Stimulated activated CD8-positive, alpha-beta memory T cell treated with anti-CD3 and anti-CD28 coated beads, Interleukin-4, amount 100 ng/mL, for 1 hour (primary cell): ENCODE results near the gene RHBDD1.

Experiments
- DNase-seq, 2 donors: peaks; one replicate each; pipeline ENCODE4 v3.0.0-alpha.2; 2020; ENCODE audit warnings: low read depth in 2 of 2, low spot score in 1 of 2

RHBDD1 gene

DNA sequence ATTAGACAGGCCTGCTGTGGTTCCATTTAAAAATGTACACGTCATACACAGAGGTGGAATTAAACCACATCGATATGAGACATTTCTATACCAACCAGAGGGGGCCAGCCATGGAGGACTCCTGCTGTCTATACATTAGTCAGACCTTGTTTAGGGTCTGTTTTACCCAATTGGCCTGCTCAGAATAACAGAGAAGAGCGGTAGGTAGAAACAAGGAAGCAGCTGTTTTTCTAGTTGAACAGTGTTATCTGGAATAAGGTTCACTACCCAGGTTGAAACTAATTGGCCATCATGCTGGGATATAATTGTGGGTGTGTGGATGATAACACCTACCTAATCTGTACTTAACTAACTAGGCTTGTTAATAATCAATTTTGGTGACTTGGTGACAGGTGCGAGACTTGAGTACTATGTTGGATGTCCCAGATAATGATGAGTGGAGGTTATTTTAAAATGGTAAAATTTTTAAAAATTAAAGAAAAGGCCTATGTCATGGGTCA is 47.5 kb downstream of the RHBDD1 start:
- DNase-seq = no peak

DNA sequence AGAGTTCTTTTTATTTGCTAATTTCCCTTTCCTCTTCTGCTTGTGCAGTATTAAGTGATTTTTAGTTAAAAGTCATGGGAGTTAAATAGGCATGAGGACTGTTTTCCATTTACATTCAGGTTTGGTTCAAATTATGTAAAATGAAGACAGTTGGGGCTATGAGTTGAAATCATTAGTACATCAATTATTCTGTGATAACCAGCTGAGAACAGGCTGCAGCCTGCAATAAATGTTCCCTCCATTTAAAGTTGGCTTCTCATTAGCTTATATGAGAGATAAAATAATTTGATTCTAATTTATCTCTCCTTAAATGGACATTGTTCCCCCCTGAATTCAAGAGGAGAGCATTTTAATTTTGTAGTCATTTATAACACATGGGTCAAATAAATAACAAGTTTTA is 48.3 kb downstream of the RHBDD1 start:
- DNase-seq = no peak

DNA sequence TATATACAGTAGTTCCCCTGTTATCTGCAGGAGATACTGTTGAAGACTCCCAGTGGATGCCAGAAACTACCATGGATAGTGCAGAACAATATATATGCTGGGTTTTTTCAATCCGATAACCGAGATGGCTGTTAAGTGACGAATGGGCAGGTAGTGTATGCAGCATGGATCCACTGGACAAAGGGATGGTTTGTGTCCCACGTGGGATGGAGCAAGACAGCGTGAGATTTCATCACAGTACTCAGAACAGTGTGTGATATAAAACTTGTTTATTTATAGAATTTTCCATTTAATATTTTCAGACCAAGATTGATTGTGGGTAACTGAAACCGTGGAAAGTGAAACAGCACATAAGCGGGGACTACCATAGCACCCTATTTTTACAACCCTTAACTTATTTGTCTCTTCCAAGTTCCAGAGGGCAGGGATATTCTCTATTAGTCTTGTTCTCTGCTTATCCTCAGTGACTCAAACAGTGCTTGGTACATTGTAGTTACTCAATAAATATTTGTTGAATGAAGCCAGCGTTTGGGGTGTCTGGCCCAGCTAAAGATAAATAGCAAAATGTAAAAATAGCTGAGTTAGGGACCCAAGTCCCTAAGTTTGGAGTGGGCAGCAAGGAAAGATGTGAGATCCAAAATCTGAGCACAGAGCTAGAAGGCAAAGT is 50.0 kb downstream of the RHBDD1 start:
- no peak for DNase-seq

DNA sequence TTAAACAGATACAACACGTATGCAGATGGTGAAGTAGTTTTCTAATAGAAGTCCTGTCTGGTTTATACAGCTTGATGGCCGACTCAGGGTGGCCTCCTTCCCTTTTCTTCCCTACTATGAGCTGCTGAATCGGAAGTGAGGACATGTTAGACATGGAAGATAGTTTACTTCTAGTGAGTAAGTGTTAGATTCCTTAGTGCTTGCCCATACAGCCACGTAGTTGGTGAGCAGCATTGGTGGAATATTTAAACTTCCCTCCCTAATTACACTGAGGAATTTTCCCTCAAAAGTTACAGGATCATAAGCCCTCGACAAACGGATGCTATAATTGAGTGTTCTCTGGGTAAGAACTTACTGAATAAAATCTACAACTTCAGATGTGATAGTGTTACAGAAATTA is 52.1 kb downstream of the RHBDD1 start:
- DNase-seq = no peak

DNA sequence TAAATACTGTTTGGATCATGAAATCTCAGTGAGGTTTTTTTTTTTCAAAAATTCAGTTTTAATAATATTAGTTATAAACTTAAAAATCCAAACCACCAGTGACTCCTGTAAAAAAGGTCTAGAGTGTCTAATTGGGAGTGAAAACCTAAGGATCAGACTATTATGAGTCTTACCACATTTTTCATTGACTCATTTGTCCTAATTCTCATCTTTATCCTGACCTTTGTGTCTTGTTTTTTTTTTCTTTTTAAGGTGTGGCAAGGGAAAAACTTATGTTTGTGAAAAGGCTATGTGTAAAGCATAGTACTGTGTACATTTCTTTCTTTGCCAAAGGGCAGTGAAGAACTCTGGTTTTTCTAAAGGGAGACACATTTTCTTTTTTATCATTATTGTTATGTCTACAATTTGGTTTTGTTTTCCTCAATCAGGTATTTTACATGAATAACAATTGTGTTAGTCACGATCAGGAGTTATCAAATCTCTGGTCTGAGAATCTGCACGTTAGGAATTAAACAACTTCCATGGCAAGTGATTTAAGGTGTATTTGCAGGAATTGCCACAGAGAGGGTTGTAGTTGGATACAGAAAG is 52.6 kb downstream of the RHBDD1 start:
- DNase-seq = no peak

DNA sequence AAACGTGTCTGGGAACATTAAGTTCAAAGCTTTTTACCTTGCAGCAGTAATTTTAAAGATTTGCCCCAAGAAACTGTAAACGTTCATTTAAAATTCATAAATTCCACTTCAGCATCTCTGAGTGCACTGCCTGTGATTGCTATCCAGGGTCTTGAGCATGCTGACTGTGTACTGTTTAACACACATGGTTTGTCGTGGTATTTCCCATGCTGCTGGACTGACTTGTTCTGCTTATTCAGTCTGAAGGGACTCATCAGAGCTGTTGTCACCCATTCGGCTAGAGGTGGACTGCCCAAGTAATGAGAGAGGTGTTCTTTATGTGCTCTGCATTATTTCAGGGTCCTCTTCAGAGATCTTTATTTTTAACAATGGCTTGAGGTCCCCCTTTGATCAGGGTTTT is 53.1 kb downstream of the RHBDD1 start:
- DNase-seq = no peak

DNA sequence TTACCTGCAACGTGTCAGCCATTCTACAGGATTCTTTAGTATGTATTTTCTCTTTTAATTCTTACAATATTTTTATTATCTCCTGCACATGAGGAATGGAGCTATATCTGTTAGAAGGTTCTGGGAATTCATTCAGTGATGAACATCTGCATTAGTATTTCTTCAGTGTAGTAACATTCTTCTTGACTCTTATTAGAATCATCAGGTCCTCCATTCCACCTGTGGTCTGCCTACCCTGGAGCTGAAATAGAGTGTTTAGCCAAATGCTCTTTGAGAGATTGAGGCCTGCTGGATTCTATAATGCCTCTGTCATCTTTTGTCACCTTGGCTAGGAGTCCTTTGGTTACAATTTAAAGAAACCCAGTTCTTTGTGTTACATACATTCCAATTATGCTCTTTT is 54.4 kb downstream of the RHBDD1 start:
- DNase-seq = no peak

DNA sequence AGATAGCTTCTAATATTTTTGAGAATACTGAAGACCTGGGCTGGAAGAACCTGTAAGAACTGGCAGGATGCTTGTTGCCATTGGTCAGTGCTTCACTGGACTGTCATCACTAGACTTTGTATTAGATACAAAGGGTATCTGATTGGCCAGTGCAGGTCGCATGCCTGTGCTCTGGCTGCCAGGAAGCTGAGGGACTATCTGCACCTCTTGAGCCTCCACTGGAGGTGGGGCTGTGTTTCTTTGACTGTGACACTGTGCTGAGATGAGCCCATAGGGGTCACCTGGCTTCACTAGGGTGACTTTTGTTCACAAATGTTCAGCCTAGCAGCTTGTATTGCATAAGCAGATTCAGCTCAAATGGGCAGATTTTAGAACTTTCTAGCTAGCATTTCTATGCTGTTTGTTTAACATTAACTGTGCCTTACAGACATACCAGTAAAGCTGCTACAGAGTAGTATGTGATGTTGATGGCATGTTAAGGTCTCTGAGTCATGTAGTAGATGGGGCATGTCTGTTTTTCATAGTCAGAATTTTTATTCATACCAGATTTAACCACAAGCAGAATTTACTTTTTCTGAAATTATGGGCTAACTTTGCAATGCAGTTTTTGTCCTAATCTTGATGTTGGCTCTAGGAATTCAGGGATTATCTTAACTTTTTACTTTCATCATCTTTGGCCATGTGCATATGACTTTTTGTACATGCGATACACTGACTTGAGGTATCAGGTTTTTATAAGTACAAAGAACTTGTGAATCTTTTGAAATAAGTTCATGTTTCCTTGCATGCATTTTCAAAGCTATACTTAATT is 56.1 kb downstream of the RHBDD1 start:
- no peak for DNase-seq

DNA sequence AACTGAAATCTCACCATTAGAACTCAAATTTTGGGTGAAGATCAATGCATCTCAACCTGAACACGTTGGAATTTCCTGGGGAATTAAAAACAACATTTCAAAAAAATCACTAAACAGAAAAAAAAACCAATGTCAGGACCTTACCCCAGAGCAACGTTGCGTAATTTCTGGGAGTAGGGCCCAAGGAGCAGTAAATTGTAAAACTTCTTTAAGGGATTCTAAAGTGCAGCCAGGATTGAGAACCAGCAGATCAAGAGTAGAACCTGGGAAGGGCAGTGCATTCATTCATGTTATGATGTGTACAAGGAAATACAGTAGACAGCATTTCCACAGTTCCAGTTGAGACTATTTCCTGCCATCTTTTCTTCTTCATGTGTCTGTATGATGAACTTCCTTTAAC is 56.9 kb downstream of the RHBDD1 start:
- DNase-seq = no peak

DNA sequence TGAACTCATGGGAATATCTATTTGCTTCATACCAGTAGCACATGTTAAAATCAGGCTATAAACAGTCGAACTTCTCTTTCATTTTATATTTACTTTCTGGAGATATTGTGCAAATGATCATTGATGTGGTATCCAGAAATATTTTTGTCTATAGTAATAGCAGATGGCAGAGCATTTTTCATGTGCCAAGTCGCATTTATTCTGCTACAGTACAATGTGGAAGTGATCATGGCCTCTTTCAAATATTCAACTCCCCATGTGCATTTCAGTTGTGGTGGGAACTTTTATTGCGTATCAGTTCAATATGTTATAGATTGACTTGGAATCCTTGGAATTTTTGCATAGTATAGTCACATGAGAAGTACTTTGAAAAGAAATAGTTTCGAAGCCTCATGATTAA is 57.4 kb downstream of the RHBDD1 start:
- no peak for DNase-seq

DNA sequence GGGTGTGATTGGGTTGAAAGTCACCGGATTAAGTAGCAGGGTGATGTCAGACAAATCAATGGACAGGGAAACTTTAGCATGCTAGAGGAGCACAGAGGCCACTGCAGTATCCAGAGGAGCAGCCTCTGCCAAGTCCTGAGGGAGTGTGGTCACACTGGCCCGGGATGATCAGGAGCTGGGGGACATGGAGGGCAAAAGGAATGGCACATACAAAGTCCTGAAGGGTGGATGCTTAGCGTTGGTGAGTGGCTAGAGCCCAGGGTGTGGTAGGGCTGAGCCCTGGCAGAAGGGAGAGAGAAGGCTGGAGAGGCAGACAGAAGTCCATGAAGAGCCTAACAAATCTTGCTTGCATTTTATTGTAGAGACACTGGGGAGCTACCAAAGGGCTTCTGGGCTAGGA is 58.9 kb downstream of the RHBDD1 start:
- DNase-seq = no peak

DNA sequence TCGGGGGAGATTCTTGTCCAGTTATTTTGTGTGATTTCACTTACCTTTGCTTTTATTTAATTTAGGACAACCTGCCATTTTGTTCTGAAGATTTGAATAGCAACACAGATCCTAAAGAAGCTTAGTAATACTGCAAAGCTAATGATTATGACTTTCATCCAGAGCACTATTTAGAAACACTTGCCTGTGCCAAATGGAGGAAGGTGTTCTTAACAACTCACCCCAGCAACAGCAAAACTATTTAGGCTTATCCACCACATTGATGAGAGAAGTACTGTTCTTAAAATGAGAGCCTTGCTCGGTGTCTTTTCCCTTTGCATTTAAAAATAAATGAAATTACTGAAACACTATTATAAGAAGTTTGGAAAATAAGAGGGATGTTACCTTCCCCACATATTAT is 59.7 kb downstream of the RHBDD1 start:
- DNase-seq = no peak

DNA sequence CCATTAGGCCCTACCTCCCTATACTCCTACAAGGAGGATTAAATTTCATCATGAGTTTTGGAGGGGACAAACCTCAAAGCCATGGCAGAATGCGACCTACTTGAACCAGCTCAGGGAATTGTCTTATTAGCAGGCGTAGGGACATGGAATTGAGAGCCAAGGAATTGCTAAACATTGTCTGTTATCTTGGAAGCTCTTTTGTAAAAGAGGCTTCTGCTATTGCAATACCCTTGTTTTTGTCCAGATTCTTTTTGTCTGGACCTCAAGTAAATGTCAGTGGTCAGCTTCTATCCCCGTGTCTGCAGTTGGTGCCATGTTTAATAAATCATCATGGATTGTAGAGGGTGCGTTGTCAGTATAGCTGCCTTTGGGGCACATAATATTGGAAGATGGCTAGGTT is 62.3 kb downstream of the RHBDD1 start:
- DNase-seq = no peak

DNA sequence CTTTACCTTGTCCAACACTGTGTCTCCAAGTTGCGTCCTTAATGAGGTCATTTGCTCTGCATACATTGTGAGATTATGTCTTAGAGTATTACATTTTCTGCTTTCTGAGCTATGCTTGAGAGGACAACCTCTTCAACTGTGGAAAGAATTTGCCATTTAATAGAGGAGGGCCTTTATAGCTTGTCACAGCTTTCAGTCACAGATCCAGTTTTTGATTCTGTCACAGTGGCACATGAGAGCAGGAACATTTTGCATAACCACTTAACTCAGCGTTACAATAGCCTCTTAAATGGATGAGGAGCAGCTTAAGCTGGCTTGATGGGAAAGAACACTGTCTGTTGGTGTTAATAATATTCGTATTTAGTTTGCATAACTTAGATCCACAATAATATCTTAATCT is 63.0 kb downstream of the RHBDD1 start:
- no peak for DNase-seq

DNA sequence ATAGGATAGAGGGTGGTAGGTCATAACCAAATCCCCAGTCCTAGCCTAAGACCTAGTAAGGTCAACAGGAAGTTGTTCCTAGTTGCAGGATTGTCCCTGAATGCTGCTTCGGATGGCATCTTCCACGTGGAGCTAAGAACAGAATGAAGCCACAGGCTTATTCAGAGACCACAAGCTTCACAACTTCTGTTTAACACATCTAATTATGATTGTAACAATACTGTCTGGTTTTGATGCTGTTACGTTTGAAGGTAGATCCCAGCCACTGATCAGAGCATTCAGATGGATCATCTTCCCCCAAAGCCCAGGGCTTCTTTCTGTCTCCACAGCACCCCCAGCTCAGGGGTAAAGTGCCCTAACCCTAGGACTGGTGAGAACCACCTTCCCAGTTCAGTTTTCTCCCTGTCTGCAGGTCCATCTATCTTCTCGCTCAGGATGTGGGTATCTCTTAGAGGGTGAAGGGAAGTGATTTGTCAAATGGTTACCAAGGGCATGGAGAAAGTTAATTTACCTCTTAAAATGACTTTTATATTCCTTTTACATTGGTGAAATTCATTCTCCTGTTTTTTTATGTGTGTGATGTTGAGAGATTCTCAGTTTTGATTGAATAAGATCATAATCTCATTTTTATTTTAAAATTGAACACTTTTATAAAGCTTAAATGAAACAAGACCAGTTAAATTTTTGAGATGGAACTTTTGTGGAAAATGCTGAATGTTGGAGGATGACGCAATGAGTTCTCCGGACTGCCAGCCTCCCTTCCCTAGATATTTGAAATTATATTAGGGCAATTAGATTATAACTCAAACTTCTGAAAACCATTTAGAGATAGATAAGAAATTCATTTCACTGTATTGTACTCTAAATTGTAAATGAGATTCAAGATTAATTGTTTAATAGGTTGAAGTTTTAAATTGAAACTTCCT is 66.5 kb downstream of the RHBDD1 start:
- no peak for DNase-seq

DNA sequence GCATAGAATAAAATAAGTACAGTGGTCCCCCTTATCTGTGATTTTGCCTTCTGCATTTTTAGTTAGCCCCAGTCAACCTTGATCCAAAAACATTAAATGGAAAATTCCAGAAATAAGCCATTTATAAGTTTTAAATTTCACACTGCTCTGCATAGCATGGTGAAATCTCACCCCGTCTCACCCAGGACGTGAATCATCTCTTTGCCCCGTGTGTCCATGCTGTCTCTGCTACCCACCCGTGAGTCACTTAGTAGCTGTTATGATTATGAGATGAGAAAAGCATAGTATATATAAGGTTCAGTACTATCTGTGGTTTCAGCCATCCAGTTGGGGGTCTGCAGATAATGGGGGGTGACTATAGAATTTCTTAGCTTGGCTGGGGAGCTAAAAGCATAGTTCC is 67.3 kb downstream of the RHBDD1 start:
- no peak for DNase-seq

DNA sequence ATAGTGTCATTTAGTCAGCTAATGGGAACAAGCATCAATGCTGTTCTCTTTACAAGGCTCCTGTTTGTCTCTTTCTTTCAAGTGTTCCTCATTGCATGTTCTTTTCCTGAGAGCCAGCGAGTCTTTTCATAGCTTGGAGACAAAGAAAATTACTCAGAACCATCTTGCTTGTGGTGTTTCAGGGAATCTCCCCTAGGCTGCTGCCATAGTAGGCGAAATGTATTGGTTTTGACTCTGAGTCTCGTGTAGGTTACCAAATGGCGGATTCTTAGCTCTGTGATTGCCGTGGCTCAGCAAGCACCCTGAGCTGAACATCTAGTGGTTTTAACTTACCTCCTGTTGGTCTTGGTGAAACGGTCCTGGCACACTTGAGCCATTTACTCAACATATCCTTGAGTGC is 68.7 kb downstream of the RHBDD1 start:
- DNase-seq = no peak

DNA sequence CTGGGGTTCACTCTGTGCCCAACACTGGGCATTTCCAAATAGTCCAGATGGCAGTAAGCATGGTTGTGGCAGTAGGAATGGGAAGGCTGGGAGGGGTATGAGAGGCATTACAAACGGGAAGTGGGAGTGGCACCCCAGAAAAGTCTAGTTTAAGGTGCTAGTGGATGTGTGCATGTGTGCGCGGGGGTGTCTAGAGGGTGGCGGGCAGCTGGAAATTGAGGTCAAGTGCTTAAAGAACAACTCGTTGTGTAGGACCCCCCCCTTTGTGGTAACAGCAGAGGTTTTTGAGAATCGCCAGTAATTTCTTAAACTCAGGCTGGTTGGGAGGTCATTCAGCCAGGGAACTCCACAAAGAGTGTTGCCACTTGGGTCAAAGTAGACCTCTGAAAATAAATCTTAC is 69.9 kb downstream of the RHBDD1 start:
- DNase-seq = no peak

DNA sequence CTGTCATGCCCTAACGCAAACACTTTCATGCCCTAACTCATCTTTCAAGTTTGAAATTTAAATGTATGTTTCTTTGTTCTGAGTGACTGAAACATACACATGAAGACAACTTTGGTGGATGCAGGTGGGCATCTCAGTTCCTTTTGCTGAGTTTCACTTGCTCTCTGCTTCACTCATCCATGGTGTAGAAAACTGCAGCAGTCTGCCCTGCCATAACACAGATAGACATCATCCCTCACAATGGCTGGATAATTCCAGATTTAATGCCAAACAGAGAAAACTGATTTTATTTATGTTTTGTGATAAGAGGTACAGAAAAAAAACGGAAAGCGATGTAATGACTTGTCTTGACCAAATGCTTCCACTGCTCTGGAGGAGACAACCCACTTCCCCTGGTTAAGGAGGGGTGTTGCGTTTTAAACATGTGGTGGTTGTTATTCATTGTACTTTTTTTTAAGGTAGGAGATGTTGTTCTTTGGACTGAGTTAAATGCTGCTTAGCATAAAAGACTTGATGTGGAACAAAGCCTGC is 70.4 kb downstream of the RHBDD1 start:
- DNase-seq = no peak

DNA sequence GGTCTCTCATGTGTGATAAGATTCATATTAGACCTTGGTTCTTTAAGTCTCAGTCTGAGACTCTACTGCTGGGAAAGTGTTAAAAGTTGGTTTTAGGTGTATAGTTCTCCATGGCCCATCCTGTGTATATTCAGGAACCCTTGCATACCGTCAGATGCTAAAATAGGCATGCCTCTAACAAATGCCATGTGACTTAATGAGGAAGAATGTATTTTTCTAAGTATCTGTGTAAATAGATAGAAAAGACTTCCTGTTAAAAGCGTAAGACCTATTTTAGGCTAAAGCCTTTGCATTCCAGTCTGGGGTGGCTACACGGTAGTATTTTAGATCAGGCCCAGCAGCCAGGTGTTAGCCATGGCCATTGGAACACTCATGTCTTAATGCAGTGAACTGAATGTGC is 73.3 kb downstream of the RHBDD1 start:
- DNase-seq = no peak

DNA sequence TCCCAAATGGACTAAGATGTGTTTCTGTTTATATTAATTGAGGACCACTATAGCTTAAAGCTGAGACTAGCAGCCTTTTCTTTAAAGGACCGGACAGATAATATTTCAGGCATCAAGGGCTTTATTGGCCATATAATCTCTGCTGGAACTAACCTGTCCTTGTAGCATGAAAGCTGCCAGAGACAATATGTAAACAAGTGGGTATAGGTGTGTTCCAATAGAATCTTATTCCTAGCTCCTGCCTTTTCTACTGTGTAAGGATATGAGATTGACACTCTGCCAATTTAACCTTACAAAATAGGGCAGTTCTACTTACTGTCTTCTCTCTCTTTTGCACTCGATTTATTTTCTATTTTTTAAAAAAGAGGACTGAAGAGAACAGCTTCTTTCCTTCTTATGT is 74.0 kb downstream of the RHBDD1 start:
- no peak for DNase-seq
